ENCODE data around the gene TBC1D1.

DNA sequence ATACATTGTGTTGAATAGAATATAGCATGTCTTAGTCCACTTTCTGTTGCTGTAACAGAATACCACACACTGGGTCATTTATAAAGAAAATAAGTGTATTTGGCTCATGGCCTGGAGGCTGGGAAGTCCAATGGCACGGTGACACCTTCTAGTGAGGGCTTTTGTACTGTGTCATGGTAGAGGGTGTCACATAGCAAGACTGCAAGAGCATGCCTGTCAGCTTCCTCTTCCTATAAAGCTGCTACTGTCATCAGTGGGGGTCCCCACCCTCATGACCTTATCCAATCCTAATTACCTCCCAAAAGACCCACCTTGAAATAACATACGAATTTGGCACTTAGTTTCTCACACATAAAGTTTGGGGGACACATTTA lies 262.5 kb downstream of the TBC1D1 start:
- TF ChIP-seq CTCF (conservative IDR thresholded peaks at IDR 0.05; ENCODE audit: low read depth, low read length) = no peak
- TF ChIP-seq EZH2phosphoT487 (IDR thresholded peaks at IDR 0.05; ENCODE audit: borderline replicate concordance, low read length) = no peak

Data from PC-3 (cell line).